ENCODE results near the gene UBN2.

Gene UBN2

GRCh38 chr7:139232904-139233303 is 1.9 kb downstream of the UBN2 start:
- DNase-seq = peak; percentile 82

GRCh38 chr7:139241258-139241657 is 10.2 kb downstream of the UBN2 start:
- DNase-seq = no peak

- peak; percentile 54 for DNase-seq
Observed at GRCh38 chr7:139242741-139243281, 11.8 kb downstream of the UBN2 start.

DNA sequence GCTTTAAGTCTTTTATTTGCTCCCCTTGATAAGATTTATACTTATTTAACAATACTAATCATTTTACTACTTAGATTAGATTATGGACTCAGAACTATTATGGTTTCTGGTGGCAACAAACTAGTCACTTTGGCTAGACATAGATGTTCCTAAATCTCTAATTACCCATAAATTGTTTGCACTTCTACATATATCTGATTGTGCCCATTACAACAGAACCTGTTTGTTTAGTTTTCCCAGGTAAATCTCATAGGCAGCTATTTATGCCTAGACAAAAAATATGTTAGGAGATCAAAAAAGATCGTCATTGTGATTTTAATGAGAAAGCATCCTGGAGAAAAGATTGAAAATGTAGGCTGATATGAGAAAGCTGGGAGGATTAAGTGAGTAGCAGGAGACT is 14.4 kb downstream of the UBN2 start:
- DNase-seq = no peak

DNA sequence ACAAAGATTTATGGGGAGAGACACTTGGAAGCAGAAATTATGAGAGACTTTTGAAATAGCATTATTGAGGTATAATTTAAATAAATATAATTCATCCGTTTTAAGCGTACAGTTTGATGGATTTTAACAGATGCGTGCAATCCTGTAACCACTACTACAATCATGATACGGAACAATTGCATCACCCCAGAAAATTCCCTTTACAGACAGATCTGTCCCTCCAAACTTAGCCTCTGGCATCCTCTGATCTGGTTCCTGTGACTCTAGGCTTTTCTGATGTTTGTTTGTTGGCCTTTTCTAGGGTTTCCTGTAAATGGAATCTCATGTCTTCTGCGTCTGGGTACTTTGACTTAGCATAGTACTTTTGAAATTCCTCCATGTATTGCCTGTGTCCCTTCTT is 15.5 kb downstream of the UBN2 start:
- DNase-seq = no peak

GRCh38 chr7:139246905-139247304 is 15.9 kb downstream of the UBN2 start:
- DNase-seq = peak; percentile 82

DNA sequence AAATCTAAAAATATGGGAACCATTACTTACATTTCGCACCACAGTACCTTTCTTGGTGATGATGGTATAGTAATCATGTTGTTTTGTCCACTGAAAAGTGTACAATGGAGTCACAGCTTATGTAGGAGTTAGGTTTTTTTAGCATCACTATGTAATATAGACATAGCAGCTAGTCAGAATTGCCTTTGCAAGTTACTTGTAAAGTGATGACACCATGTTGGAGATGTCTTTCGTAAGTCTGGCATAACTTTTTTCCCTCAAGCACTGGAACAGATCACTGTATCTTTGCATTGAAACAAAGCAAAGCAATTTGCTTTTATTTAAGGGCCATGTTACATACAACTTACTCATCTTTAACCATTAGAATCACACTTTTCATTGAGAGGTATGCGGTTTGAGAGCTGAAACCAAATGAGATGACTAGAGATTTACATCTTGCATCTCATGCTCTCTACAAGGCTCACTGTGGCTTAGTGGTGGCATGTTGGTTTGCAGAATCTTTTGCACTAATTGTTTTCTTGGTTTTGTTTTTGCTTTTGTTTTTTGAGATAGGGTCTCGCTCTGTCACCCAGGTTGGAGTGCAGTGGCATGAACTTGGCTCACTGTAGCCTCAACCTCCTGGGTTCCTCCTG is 18.3 kb downstream of the UBN2 start:
- DNase-seq = no peak

DNA sequence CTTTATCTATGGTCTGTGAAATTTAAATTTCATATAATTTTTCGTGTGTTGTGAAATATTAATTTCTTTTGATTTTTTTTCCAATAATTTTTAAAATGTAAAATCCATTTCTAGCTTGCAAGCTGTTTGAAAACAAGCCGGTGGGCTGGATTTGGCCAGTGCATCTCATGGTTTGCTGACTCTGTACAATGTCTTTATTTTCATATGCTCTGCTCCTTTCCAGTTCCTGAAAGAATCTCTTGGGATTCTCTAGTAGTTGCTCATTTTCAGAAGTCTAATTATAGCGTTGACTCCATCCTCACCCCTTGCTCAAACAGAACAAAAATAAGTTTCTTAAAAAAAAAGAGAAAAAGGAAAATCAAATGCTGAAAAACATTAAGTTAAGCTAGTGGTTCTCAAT is 21.4 kb downstream of the UBN2 start:
- DNase-seq = no peak

GRCh38 chr7:139254281-139254680 is 23.2 kb downstream of the UBN2 start:
- no peak for DNase-seq

DNA sequence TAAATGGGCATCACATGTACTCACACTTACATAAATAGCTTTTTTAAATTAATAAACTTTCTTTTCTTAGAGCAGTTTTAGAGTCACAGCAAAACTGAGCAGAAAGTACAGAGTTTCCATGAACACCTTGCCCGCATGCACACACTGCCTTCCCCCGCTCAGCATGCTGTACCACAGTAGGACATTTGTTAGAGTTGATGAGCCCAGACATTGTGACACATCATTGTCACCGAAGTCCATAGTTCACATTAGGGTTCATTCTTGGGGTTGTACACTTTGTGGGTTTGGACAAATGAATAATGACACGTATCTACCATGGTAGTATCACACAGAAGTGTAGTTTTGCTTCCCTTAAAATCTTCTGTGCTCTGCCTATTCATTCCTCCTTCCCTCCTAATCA is 23.7 kb downstream of the UBN2 start:
- no peak for DNase-seq

DNA sequence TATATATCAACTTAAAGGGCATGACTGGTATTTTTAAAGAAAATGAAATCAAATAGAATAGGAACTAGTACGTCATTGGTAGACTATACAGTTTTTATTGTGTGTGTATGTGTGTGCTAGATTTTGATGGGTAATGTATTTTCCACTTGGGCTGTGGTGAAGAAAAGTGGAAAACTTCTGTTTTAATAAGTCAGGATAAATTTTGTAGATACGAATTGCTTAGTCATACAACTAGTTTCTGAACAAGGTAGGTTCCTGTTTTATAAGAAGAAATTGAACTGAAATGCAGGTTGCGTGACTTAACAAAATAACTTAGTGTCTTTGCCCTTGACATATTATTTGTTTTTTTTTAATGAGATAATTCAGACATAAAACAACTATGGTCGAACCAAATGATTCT is 24.3 kb downstream of the UBN2 start:
- no peak for DNase-seq

DNA sequence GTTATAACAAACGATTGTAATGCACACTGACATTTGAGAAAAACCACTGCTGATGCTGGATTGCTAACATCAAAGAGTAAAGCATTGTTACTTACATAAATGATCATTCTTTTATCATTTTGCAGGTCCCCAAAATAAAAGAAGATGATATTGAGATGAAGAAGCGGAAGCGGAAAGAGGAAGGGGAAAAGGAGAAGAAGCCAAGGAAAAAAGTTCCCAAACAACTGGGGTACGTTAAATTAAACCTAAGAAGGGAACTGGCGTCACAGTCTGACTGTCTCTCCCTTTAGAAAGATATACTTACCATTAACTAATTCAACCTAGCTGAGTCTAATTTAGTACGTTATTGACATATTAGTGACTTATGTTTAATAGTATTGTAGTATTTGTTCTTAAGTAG is 28.1 kb downstream of the UBN2 start:
- DNase-seq = no peak

GRCh38 chr7:139264220-139264619 is 33.2 kb downstream of the UBN2 start:
- no peak for DNase-seq

DNA sequence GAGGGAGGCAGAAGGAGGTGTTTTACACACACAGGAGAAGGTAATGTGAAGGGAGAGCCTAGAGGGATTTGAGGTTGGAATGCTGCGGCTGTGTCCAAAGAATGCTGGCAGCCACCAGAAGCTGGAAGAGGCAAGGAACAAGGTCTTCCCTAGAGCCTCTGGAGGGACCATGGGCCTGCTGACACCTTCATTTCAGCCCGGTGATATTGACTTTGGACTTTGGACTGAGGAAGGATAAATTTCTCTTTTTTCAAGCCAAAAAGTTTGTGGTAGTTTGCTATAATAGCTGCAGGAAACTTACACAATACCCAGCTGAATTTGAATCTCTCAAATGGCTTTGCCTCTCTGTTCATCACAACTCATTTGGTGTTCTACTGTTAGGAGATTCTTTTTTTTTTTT is 34.6 kb downstream of the UBN2 start:
- DNase-seq = no peak

DNA sequence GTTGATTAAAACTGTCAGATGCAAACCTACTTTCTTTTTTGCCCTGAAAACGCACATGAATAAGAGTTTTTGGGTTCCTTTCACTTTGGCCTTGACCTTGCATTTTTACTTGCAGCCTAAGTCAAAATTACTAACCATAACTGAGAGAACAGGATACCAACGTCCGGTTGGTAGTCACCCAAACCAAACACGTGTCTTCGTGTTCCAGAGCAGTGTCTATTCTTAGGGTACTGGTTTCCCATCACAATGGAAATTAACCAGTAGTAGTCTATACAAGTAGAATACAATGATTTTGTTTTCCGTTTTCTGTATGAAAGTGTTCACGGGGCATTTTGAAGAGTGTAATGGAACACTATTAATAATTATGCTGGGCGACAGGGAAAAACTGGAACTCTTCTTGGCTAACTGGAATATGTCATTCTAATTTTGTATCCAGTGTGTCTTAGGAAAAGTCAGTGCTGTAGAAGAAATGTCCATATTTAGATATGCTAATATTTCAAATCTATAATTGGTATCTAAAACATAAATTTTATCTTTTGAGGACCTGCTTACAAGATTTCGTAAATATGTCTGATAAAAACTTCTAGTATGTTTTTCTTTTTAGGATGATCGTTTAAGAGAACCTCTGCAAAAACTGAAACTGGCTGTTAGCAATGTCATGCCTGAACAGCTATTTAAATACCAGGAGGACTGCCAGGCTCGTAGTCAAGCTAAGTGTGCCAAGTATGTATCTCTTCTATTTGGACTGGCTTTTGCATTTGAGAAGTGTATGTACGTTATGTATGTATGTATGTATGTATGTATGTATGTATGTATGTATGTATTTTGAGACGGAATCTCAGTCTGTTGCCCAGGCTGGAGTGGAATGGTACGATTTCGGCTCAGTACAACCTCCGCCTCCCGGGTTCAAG is 40.9 kb downstream of the UBN2 start:
- DNase-seq = no peak

- no peak for DNase-seq
Observed at GRCh38 chr7:139284252-139284896, 53.3 kb downstream of the UBN2 start.

- no peak for DNase-seq
Observed at GRCh38 chr7:139286144-139286543, 55.1 kb downstream of the UBN2 start.

- no peak for DNase-seq
Observed at GRCh38 chr7:139292821-139293220, 61.8 kb downstream of the UBN2 start.

- DNase-seq = no peak
Observed at GRCh38 chr7:139293534-139293933, 62.5 kb downstream of the UBN2 start.

DNA sequence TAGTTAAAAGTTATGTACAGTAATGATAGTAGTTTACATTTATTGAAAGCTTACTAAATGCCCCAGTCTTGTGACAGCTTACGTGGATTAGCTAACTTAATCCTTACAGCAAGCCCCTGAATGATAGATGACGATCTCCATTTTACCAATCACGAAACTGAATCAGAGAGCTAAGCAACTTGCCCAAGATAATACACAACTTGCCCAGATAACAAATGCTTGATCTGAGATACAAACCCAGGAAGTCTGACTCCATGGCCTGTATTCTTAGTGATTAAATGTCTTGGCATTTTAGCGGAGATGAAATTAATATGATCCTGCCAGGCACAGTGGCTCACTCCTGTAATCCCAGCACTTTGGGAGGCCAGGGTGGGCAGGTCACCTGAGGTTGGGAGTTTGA is 63.2 kb downstream of the UBN2 start:
- no peak for DNase-seq

- no peak for DNase-seq
Observed at GRCh38 chr7:139294951-139295575, 64.0 kb downstream of the UBN2 start.

- no peak for DNase-seq
Observed at GRCh38 chr7:139297795-139298194, 66.8 kb downstream of the UBN2 start.

DNA sequence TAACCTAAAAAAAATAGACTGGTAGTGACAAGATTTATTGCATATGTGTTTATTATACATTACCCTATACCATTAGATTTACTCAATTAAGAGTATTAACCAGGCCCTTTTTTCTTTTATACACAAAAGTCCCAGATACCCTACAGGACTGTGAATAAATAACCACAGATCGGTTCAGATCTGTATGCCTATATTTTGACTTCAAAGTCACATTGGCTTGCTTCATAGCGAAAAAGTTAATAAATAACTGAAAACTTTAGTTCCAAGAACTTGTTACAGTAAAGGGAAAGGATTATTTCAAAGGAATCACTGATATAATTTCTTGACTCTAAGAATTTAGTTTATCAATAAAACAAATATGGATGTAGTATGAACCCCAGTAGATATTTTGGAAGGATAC is 68.3 kb downstream of the UBN2 start:
- no peak for DNase-seq

All from HCEC 1CT (cell line).